ENCODE measurements around the gene C1orf35. TPM values are rescaled to one million over a fixed set of nuclear protein-coding genes. Genes with fewer than 3 reads are reported as not detected.

Gene C1orf35
- total RNA-seq, 1 donor from 2014 or later, result 21.9 TPM

GRCh38 chr1:228079013-228079412 lies 24.1 kb downstream of the C1orf35 start:
- peaks cover 6% of the 10 kb centered on the region for H3K9me3 Mint-ChIP-seq (ENCODE audit: unreplicated experiment)
- TF ChIP-seq CTCF (IDR thresholded peaks at IDR 0.05; ENCODE audit: partially characterized antibody, unreplicated experiment), result no peak
- no peak overlapping the region for H3K27ac Mint-ChIP-seq (ENCODE audit: unreplicated experiment)
- no peaks in the 10 kb centered on the region for H3K4me1 Mint-ChIP-seq (ENCODE audit: low read depth, unreplicated experiment)
- H3K4me3 Mint-ChIP-seq (ENCODE audit: unreplicated experiment), result no peak overlapping the region
- peaks cover 11% of the 10 kb centered on the region for H3K27me3 Mint-ChIP-seq (ENCODE audit: unreplicated experiment)
- no peaks in the 10 kb centered on the region for H3K36me3 Mint-ChIP-seq (ENCODE audit: unreplicated experiment)
- DNase-seq, result no peak

GRCh38 chr1:228077565-228078330 lies 25.4 kb downstream of the C1orf35 start:
- Mint-ChIP-seq H3K36me3 (ENCODE audit: unreplicated experiment) (no peaks in the 10 kb centered on the region), H3K27me3 (ENCODE audit: unreplicated experiment) (peaks cover 10% of the 10 kb centered on the region), H3K9me3 (ENCODE audit: unreplicated experiment) (no peaks in the 10 kb centered on the region), H3K4me1 (ENCODE audit: low read depth, unreplicated experiment) (no peaks in the 10 kb centered on the region), H3K27ac (ENCODE audit: unreplicated experiment) (no peak overlapping the region), H3K4me3 (ENCODE audit: unreplicated experiment) (no peak overlapping the region)
- DNase-seq, result no peak
- TF ChIP-seq CTCF (IDR thresholded peaks at IDR 0.05; ENCODE audit: partially characterized antibody, unreplicated experiment), result no peak

- Mint-ChIP-seq H3K9me3 (ENCODE audit: unreplicated experiment) (no peaks in the 10 kb centered on the region), H3K4me1 (ENCODE audit: low read depth, unreplicated experiment) (no peaks in the 10 kb centered on the region), H3K4me3 (ENCODE audit: unreplicated experiment) (no peak overlapping the region), H3K27ac (ENCODE audit: unreplicated experiment) (no peak overlapping the region), H3K36me3 (ENCODE audit: unreplicated experiment) (no peaks in the 10 kb centered on the region), H3K27me3 (ENCODE audit: unreplicated experiment) (peaks cover 10% of the 10 kb centered on the region)
- TF ChIP-seq CTCF (IDR thresholded peaks at IDR 0.05; ENCODE audit: partially characterized antibody, unreplicated experiment), result no peak
- DNase-seq, result no peak
Measured at GRCh38 chr1:228076796-228077430, 26.2 kb downstream of the C1orf35 start.

GRCh38 chr1:228075801-228076271 lies 27.3 kb downstream of the C1orf35 start:
- Mint-ChIP-seq H3K27me3 (ENCODE audit: unreplicated experiment) (peaks cover 11% of the 10 kb centered on the region), H3K9me3 (ENCODE audit: unreplicated experiment) (no peaks in the 10 kb centered on the region), H3K36me3 (ENCODE audit: unreplicated experiment) (no peaks in the 10 kb centered on the region), H3K4me3 (ENCODE audit: unreplicated experiment) (no peak overlapping the region), H3K27ac (ENCODE audit: unreplicated experiment) (no peak overlapping the region), H3K4me1 (ENCODE audit: low read depth, unreplicated experiment) (no peaks in the 10 kb centered on the region)
- DNase-seq, result no peak
- TF ChIP-seq CTCF (IDR thresholded peaks at IDR 0.05; ENCODE audit: partially characterized antibody, unreplicated experiment), result no peak
